H1 (cell line): ENCODE measurements around the gene RIPK4. TPM values are rescaled to one million over a fixed set of nuclear protein-coding genes. Genes with fewer than 3 reads are reported as not detected.

ENCODE experiments used
- CTCF ChIA-PET: fragments of 300-600 bp; sonication (Branson Sonifier 250); formaldehyde crosslinking; loops from one replicate; lab custom pipeline; 2021; ENCODE audit not compliant: partially characterized antibody; lab: Charles Lee
- POLR2A ChIA-PET: fragments of 300-600 bp; sonication (Branson Sonifier 250); formaldehyde crosslinking; loops from one replicate; lab custom pipeline; 2021; ENCODE audit warnings: inconsistent platforms; ENCODE audit not compliant: partially characterized antibody; lab: Charles Lee
- DNase-seq, 2 experiments: peaks; one replicate each; pipeline versions ENCODE4 v3.0.0 to v3.0.0-alpha.2; 2010 to 2022; ENCODE audit warnings: low spot score in 2 of 2, low read depth in 1 of 2, mixed read lengths in 1 of 2
- FAIRE-seq: peaks from 2 replicates; lab custom pipeline; 2011; peaks lifted over from hg19 to GRCh38; lab: Jason Lieb, UNC
- H2AFZ ChIP-seq: 2 replicates; pipeline ENCODE4 v1.8.1; 2012; ENCODE audit warnings: low read length, inconsistent platforms
- H2AK5ac ChIP-seq: 2 replicates; pipeline ENCODE4 v1.6.1; 2013; ENCODE audit warnings: low read depth, low read length
- H2BK120ac ChIP-seq: replicated peaks from 2 replicates; pipeline ENCODE3; 2013; ENCODE audit warnings: low read depth, low read length, inconsistent platforms
- H2BK12ac ChIP-seq: 2 replicates; pipeline ENCODE4 v1.6.1; 2013; ENCODE audit warnings: low read depth, low read length
- H2BK15ac ChIP-seq: 2 replicates; pipeline ENCODE4 v1.6.1; 2013; ENCODE audit warnings: low read length
- H2BK20ac ChIP-seq: 2 replicates; pipeline ENCODE4 v1.6.1; 2013; ENCODE audit warnings: low read length
- H2BK5ac ChIP-seq: 2 replicates; pipeline ENCODE4 v1.6.1; 2013; ENCODE audit warnings: low read depth, low read length
- H3K14ac ChIP-seq: 2 replicates; pipeline ENCODE4 v1.6.1; 2013; ENCODE audit warnings: inconsistent platforms; ENCODE audit not compliant: insufficient read length
- H3K18ac ChIP-seq: 2 replicates; pipeline ENCODE4 v1.6.1; 2013; ENCODE audit warnings: low read length; ENCODE audit errors: extremely low read depth
- H3K23ac ChIP-seq: 2 replicates; pipeline ENCODE4 v1.6.1; 2013; ENCODE audit warnings: inconsistent platforms; ENCODE audit not compliant: insufficient read length
- H3K23me2 ChIP-seq: 2 replicates; pipeline ENCODE4 v1.6.1; 2013; ENCODE audit warnings: low read depth, low read length
- H3K27ac ChIP-seq: 2 replicates; pipeline ENCODE4 v1.6.1; 2011; ENCODE audit warnings: low read depth, low read length, inconsistent platforms
- H3K27me3 ChIP-seq, 4 experiments: replicated peaks in 1 of 4; 1 replicate in 1 of 4; 2 replicates in 3 of 4; pipeline versions ENCODE4 v1.6.1 to v1.8.1; 2011 to 2013; ENCODE audit warnings: low read length in 3 of 4, mild to moderate bottlenecking in 3 of 4, inconsistent platforms in 2 of 4, mixed read lengths in 2 of 4, moderate library complexity in 1 of 4; ENCODE audit not compliant: control insufficient read depth in 3 of 4, insufficient read depth in 3 of 4; ENCODE audit errors: extremely low read depth in 1 of 4
- H3K36me3 ChIP-seq, 4 experiments: 2 replicates each; pipeline versions ENCODE4 v1.6.1 to v1.8.1; 2011 to 2013; ENCODE audit warnings: mild to moderate bottlenecking in 4 of 4, low read length in 3 of 4, moderate library complexity in 2 of 4, control low read depth in 1 of 4, inconsistent platforms in 1 of 4; ENCODE audit not compliant: insufficient read depth in 4 of 4, control insufficient read depth in 2 of 4
- H3K4ac ChIP-seq: replicated peaks from 2 replicates; pipeline ENCODE3; 2013; ENCODE audit warnings: low read length, low read depth, mixed read lengths, inconsistent platforms; ENCODE audit not compliant: insufficient read length
- H3K4me1 ChIP-seq, 4 experiments: replicated peaks in 1 of 4; 1 replicate in 1 of 4; 2 replicates in 3 of 4; pipeline versions ENCODE4 v1.6.1 to v1.8.1; 2011 to 2013; ENCODE audit warnings: low read length in 3 of 4, inconsistent platforms in 2 of 4, mixed read lengths in 1 of 4; ENCODE audit not compliant: insufficient read depth in 4 of 4, control insufficient read depth in 3 of 4
- H3K4me2 ChIP-seq, 2 experiments: 2 replicates each; pipeline versions ENCODE4 v1.6.1 to v1.8.1; 2011 to 2013; ENCODE audit warnings: low read depth in 2 of 2, low read length in 2 of 2, control low read depth in 1 of 2, inconsistent platforms in 1 of 2, mild to moderate bottlenecking in 1 of 2; ENCODE audit not compliant: insufficient read depth in 1 of 2
- H3K4me3 ChIP-seq, 4 experiments: fragments of 200-600, 300-600 bp in 1 of 4; sonication (generic), shearing (Covaris generic), sonication (Bioruptor Twin) in 1 of 4; 2 replicates each; pipeline versions ENCODE4 v1.5.1 to v1.8.1; 2011 to 2016; ENCODE audit warnings: low read length in 4 of 4, low read depth in 3 of 4, control low read depth in 2 of 4, inconsistent platforms in 2 of 4, mild to moderate bottlenecking in 2 of 4, mixed read lengths in 1 of 4, moderate library complexity in 1 of 4; ENCODE audit not compliant: insufficient read depth in 2 of 4; ENCODE audit errors: extremely low read depth in 1 of 4
- H3K56ac ChIP-seq: replicated peaks from 2 replicates; pipeline ENCODE3; 2013; ENCODE audit warnings: low read depth, mild to moderate bottlenecking, mixed read lengths, low read length, inconsistent platforms; ENCODE audit not compliant: insufficient read length
- H3K79me1 ChIP-seq: 2 replicates; pipeline ENCODE4 v1.6.1; 2013; ENCODE audit warnings: low read depth, low read length, control low read depth
- H3K79me2 ChIP-seq, 2 experiments: 2 replicates each; pipeline versions ENCODE4 v1.6.1 to v1.8.1; 2012 to 2013; ENCODE audit warnings: low read length in 2 of 2, mild to moderate bottlenecking in 2 of 2, inconsistent platforms in 1 of 2; ENCODE audit not compliant: insufficient read depth in 2 of 2, control insufficient read depth in 1 of 2
- H3K9ac ChIP-seq, 4 experiments: replicated peaks in 1 of 4; 1 replicate in 1 of 4; 2 replicates in 3 of 4; pipeline versions ENCODE4 v1.6.1 to v1.8.1; 2011 to 2013; ENCODE audit warnings: low read depth in 3 of 4, low read length in 3 of 4, control low read depth in 2 of 4, mild to moderate bottlenecking in 2 of 4, moderate library complexity in 2 of 4, inconsistent platforms in 1 of 4; ENCODE audit errors: extremely low read depth in 1 of 4
- H3K9me3 ChIP-seq, 2 experiments: 2 replicates each; pipeline versions ENCODE4 v1.6.1 to v1.8.1; 2012 to 2013; ENCODE audit warnings: mild to moderate bottlenecking in 2 of 2, moderate library complexity in 2 of 2, control low read depth in 1 of 2, inconsistent platforms in 1 of 2, low read depth in 1 of 2, low read length in 1 of 2, mixed read lengths in 1 of 2; ENCODE audit not compliant: insufficient read depth in 2 of 2
- H4K20me1 ChIP-seq, 2 experiments: replicated peaks in 1 of 2; 2 replicates each; pipeline versions ENCODE3 to v1.8.1; 2011 to 2013; ENCODE audit warnings: inconsistent platforms in 2 of 2, low read length in 2 of 2, mild to moderate bottlenecking in 1 of 2; ENCODE audit not compliant: insufficient read depth in 2 of 2, control insufficient read depth in 1 of 2
- H4K5ac ChIP-seq: 2 replicates; pipeline ENCODE4 v1.6.1; 2013; ENCODE audit warnings: low read length, low read depth, mixed read lengths, inconsistent platforms; ENCODE audit not compliant: insufficient read length
- H4K8ac ChIP-seq: 2 replicates; pipeline ENCODE4 v1.8.0; 2013; ENCODE audit warnings: mild to moderate bottlenecking, moderate library complexity, low read length, inconsistent platforms; ENCODE audit not compliant: insufficient read depth; ENCODE audit errors: extremely low read depth
- H4K91ac ChIP-seq: replicated peaks from 2 replicates; pipeline ENCODE3; 2013; ENCODE audit warnings: low read length, mixed read lengths, inconsistent platforms; ENCODE audit not compliant: insufficient read length
- BRCA1 ChIP-seq: IDR thresholded peaks from 2 replicates; pipeline ENCODE4 v1.6.1; 2012; ENCODE audit warnings: low read depth, low read length, improper control_type of control experiment
- CHD1 ChIP-seq: IDR thresholded peaks from 2 replicates; pipeline ENCODE4 v1.6.1; 2012; ENCODE audit warnings: low read depth, low read length, improper control_type of control experiment
- CTBP2 ChIP-seq: IDR thresholded peaks from 2 replicates; pipeline ENCODE4 v1.7.0; 2011; ENCODE audit warnings: borderline replicate concordance, mild to moderate bottlenecking, moderate library complexity, mixed read lengths, low read length; ENCODE audit not compliant: insufficient read depth, insufficient read length
- FOSL1 ChIP-seq: IDR thresholded peaks from 2 replicates; pipeline ENCODE4 v1.6.1; 2011; ENCODE audit warnings: mild to moderate bottlenecking, low read depth, low read length, moderate library complexity; ENCODE audit not compliant: insufficient read depth
- GABPA ChIP-seq: IDR thresholded peaks from 2 replicates; pipeline ENCODE4 v1.6.1; 2011; ENCODE audit warnings: mild to moderate bottlenecking, low read length, moderate library complexity, borderline replicate concordance; ENCODE audit not compliant: insufficient read depth
- KDM4A ChIP-seq: IDR thresholded peaks from one replicate; pipeline ENCODE4 v1.7.1; 2012; ENCODE audit warnings: low read depth, mild to moderate bottlenecking, moderate library complexity, low read length, inconsistent platforms; ENCODE audit not compliant: severe bottlenecking
- NANOG ChIP-seq: IDR thresholded peaks from 2 replicates; pipeline ENCODE4 v1.6.1; 2011; ENCODE audit warnings: low read length, low read depth, mild to moderate bottlenecking, inconsistent platforms; ENCODE audit not compliant: insufficient read depth, poor library complexity, severe bottlenecking
- PHF8 ChIP-seq: fragments of 200-600 bp; sonication (generic); conservative IDR thresholded peaks from 2 replicates; pipeline ENCODE4 v1.7.1; 2012; ENCODE audit warnings: low read depth, mild to moderate bottlenecking, inconsistent platforms, low read length, moderate library complexity
- RXRA ChIP-seq: IDR thresholded peaks from 2 replicates; pipeline ENCODE4 v1.6.1; 2011; ENCODE audit warnings: low read depth, mild to moderate bottlenecking, low read length, moderate library complexity; ENCODE audit not compliant: insufficient read depth
- SAP30 ChIP-seq: fragments of 300-600 bp; sonication (generic); IDR thresholded peaks from 2 replicates; pipeline ENCODE4 v1.7.1; 2012; ENCODE audit warnings: low read length, moderate library complexity, mild to moderate bottlenecking, inconsistent platforms; ENCODE audit not compliant: insufficient read depth, insufficient replicate concordance
- SIRT6 ChIP-seq: IDR thresholded peaks from one replicate; pipeline ENCODE4 v1.7.1; 2012; ENCODE audit warnings: low read length, inconsistent platforms
- SIX5 ChIP-seq: IDR thresholded peaks from 2 replicates; pipeline ENCODE4 v1.6.1; 2011; ENCODE audit warnings: mild to moderate bottlenecking, low read depth, low read length
- SUZ12 ChIP-seq: fragments of 200-600 bp; sonication (generic); IDR thresholded peaks from 2 replicates; pipeline ENCODE4 v1.6.1; 2012; ENCODE audit warnings: mild to moderate bottlenecking, inconsistent platforms, low read length, moderate library complexity, mixed read lengths
- WGBS, 2 experiments: shearing (Covaris generic) in 1 of 2; methylation state at CpG; one replicate each; pipeline versions ENCODE4 v1.1.6 to v1.1.7; 2013 to 2015; ENCODE audit warnings: low lambda C conversion rate in 2 of 2, mixed read lengths in 2 of 2, inconsistent platforms in 1 of 2, low coverage in 1 of 2, missing lambda C conversion rate in 1 of 2; ENCODE audit not compliant: insufficient replicate concordance in 2 of 2, insufficient coverage in 1 of 2, insufficient read length in 1 of 2; ENCODE audit errors: extremely low coverage in 1 of 2, missing lambda C conversion rate in 1 of 2; 5-methylcytosine and 5-hydroxymethylcytosine counted together
- polyA plus RNA-seq, 7 experiments: library from polyadenylated mRNA; depleted of rRNA in 3 of 7; stranded (reverse) in 5 of 7; unstranded in 2 of 7; fragments of >200 nt in 5 of 7; fragments of 200-250 nt in 2 of 7; gene quantifications; 1 replicate in 5 of 7; 2 replicates in 1 of 7; 4 replicates in 1 of 7; pipeline versions ENCODE4 v1.2.1 to v1.2.3, GENCODE V29; 2011 to 2013; ENCODE audit warnings: missing spikeins in 2 of 7, mixed read lengths in 2 of 7
- total RNA-seq: library from RNA; stranded (reverse); fragmentation: NEBNext Ultra II Directional; extraction: Animal tissue kit (Norgen Biotek cat#: 25700); gene quantifications from 2 replicates; pipeline ENCODE4 v1.2.1, GENCODE V29; 2021

RIPK4 gene
- total and polyA plus RNA-seq, 2 of the 8 experiments (the other 6 are each of a cell fraction or from before 2014, with no cell fraction given), result 2.7 to 5.6 TPM

GRCh38 chr21:41695513-41695912 is 71.3 kb downstream of the RIPK4 start:
- H3K14ac ChIP-seq, result no peak overlapping the region
- no peak overlapping the region for H2AFZ ChIP-seq
- no peak overlapping the region for H2BK20ac ChIP-seq
- H3K4me3 ChIP-seq, result no peak overlapping the region
- H3K79me1 ChIP-seq, result no peaks in the 10 kb centered on the region
- H4K91ac ChIP-seq, result no peak overlapping the region
- 85% methylated on average over 2 of the region's 2 CpGs; no CpG with 5 or more reads in 1 of the 2 experiments for WGBS, 2 experiments
- no peak overlapping the region for H3K18ac ChIP-seq
- H4K8ac ChIP-seq, result no peak overlapping the region
- H4K20me1 ChIP-seq, result peaks cover 0 to 4% of the 10 kb centered on the region in 2 experiments
- H3K4me1 ChIP-seq, result no peaks in the 10 kb centered on the region
- no peak overlapping the region for H2BK120ac ChIP-seq
- H3K36me3 ChIP-seq, result no peaks in the 10 kb centered on the region
- H4K5ac ChIP-seq, result no peak overlapping the region
- H3K9ac ChIP-seq, result no peak overlapping the region
- H3K27me3 ChIP-seq, result peaks cover 0 to 4% (median 0%) of the 10 kb centered on the region in 4 experiments; a peak in 1 of 7 replicates
- no peak overlapping the region for H3K27ac ChIP-seq
- H3K4ac ChIP-seq, result no peak overlapping the region
- peaks cover 8% of the 10 kb centered on the region; the same call in 1 of the 2 replicates for H3K23me2 ChIP-seq
- H3K23ac ChIP-seq, result no peak overlapping the region
- no peaks in the 10 kb centered on the region for H3K79me2 ChIP-seq
- no peak overlapping the region for H2BK15ac ChIP-seq
- DNase-seq (no peak), FAIRE-seq (no peak)
- H2BK5ac ChIP-seq, result no peak overlapping the region
- no peak overlapping the region for H2AK5ac ChIP-seq
- H2BK12ac ChIP-seq, result no peak overlapping the region
- POLR2A ChIA-PET, result no interaction called here
- no peak overlapping the region for H3K56ac ChIP-seq
- no peaks in the 10 kb centered on the region for H3K9me3 ChIP-seq
- CTCF ChIA-PET, result interaction anchor here (0.9 to 3.6 kb wide), 3 partner anchors 26 to 83 kb away, joined by 4 to 17 read pairs (median 6); no protein-coding TSS in a partner anchor
- no peak overlapping the region for H3K4me2 ChIP-seq
- TF ChIP-seq RXRA (no peak), CTBP2 (no peak), BRCA1 (no peak), GABPA (no peak), NANOG (no peak), PHF8 (no peak), CHD1 (no peak), SIX5 (no peak), SAP30 (no peak), FOSL1 (no peak), SIRT6 (no peak), KDM4A (no peak), SUZ12 (no peak)
